ENCODE results near the gene CA10. TPM values are rescaled to one million over a fixed set of nuclear protein-coding genes. Genes with fewer than 3 reads are reported as not detected.

Gene CA10
- total and polyA plus RNA-seq, 2 experiments from 2014 or later: 0.92 to 1.5 TPM

GRCh38 chr17:51807460-51807859 lies 351.1 kb downstream of the CA10 start:
- H3K27ac ChIP-seq (ENCODE audit: low read depth): no peak overlapping the region
- no peak overlapping the region for H2AFZ ChIP-seq
- H4K20me1 ChIP-seq (replicated peaks; ENCODE audit: insufficient read depth): no peaks in the 10 kb centered on the region
- Mint-ChIP-seq H3K9me3 (no peaks in the 10 kb centered on the region), H3K27ac (no peak overlapping the region), H3K4me1 (no peaks in the 10 kb centered on the region), H3K36me3 (ENCODE audit: low read depth) (no peaks in the 10 kb centered on the region), H3K27me3 (ENCODE audit: insufficient read depth, low read depth, poor library complexity) (no peaks in the 10 kb centered on the region), H3K4me3 (no peak overlapping the region)
- H3K36me3 ChIP-seq (ENCODE audit: insufficient read depth): no peaks in the 10 kb centered on the region; the same call in 1 of the 2 replicates
- H3K79me2 ChIP-seq (replicated peaks; ENCODE audit: insufficient read depth): no peaks in the 10 kb centered on the region
- H3K9me2 ChIP-seq (ENCODE audit: insufficient read depth): 0 out of 2 replicates have a peak, but pooled peaks cover 3% of the 10 kb centered on the region
- H3K4me2 ChIP-seq: no peak overlapping the region
- H3K27me3 ChIP-seq (ENCODE audit: insufficient read depth): no peaks in the 10 kb centered on the region
- TF ChIP-seq STAT1 (IDR thresholded peaks at IDR 0.05; ENCODE audit: unreplicated experiment): no peak
- TF ChIP-seq CTCF (conservative IDR thresholded peaks at IDR 0.05; ENCODE audit: low read depth in 2 of 2): no peak
- no peak for ATAC-seq
- no peaks in the 10 kb centered on the region for H3F3A ChIP-seq (replicated peaks; ENCODE audit: low read depth)
- no peak for DNase-seq (ENCODE audit: low spot score)
- H3K4me1 ChIP-seq (ENCODE audit: insufficient read depth): no peaks in the 10 kb centered on the region
- H3K4me3 ChIP-seq: no peak overlapping the region

- TF ChIP-seq ZNF331 (CRISPR knock-in tag; IDR thresholded peaks at IDR 0.05; ENCODE audit: low read depth): no peak
- no peak for TF ChIP-seq REST (IDR thresholded peaks at IDR 0.05; ENCODE audit: unreplicated experiment)
- no peak for TF ChIP-seq STAT1 (IDR thresholded peaks at IDR 0.05; ENCODE audit: unreplicated experiment)
- TF ChIP-seq CREB1 (CRISPR knock-in tag; IDR thresholded peaks at IDR 0.05; ENCODE audit: low read depth): no peak
- no peak for TF ChIP-seq EZH2 (IDR thresholded peaks at IDR 0.05; ENCODE audit: low read depth, unreplicated experiment)
- no peak for TF ChIP-seq POLR2AphosphoS5 (IDR thresholded peaks at IDR 0.05; ENCODE audit: low read depth)
- no peak for TF ChIP-seq NANOG (IDR thresholded peaks at IDR 0.05; ENCODE audit: borderline replicate concordance)
- TF ChIP-seq JUNB (IDR thresholded peaks at IDR 0.05; ENCODE audit: unreplicated experiment): no peak
- no peak overlapping the region for H3K4me3 Mint-ChIP-seq
- DNase-seq (ENCODE audit: low spot score) (no peak), ATAC-seq (no peak)
- no peak overlapping the region for H3K4me3 ChIP-seq
- H3K9me3 Mint-ChIP-seq: no peaks in the 10 kb centered on the region
- H3K9me2 ChIP-seq (ENCODE audit: insufficient read depth): 0 out of 2 replicates have a peak, but pooled peaks cover 3% of the 10 kb centered on the region
- H3F3A ChIP-seq (replicated peaks; ENCODE audit: low read depth): no peaks in the 10 kb centered on the region
- H3K27ac Mint-ChIP-seq: no peak overlapping the region
- no peak overlapping the region for H3K4me2 ChIP-seq
- H4K20me1 ChIP-seq (replicated peaks; ENCODE audit: insufficient read depth): no peaks in the 10 kb centered on the region
- H3K79me2 ChIP-seq (replicated peaks; ENCODE audit: insufficient read depth): no peaks in the 10 kb centered on the region
- no peak overlapping the region for H2AFZ ChIP-seq
- no peaks in the 10 kb centered on the region for H3K36me3 Mint-ChIP-seq (ENCODE audit: low read depth)
- no peaks in the 10 kb centered on the region; the same call in 1 of the 2 replicates for H3K36me3 ChIP-seq (ENCODE audit: insufficient read depth)
- H3K27me3 ChIP-seq (ENCODE audit: insufficient read depth): no peaks in the 10 kb centered on the region
- no peak overlapping the region for H3K27ac ChIP-seq (ENCODE audit: low read depth)
- H3K27me3 Mint-ChIP-seq (ENCODE audit: insufficient read depth, low read depth, poor library complexity): no peaks in the 10 kb centered on the region
- no peaks in the 10 kb centered on the region for H3K4me1 Mint-ChIP-seq
- no peaks in the 10 kb centered on the region for H3K4me1 ChIP-seq (ENCODE audit: insufficient read depth)
These were observed 352.7 kb downstream of the CA10 start for GRCh38 chr17:51805765-51806164.

All from GM23338 (cell line).